Activated CD8-positive, alpha-beta memory T cell treated with anti-CD3 and anti-CD28 coated beads, Interleukin-2, amount 50 U/mL, for 1 hour (primary cell): ENCODE data around the gene ARHGAP12.

Experiments
- DNase-seq: peaks from one replicate; pipeline ENCODE4 v3.0.0-alpha.2; 2020; ENCODE audit errors: extremely low read depth

The ARHGAP12 gene

GRCh38 chr10:31878486-31878885 is 50.1 kb downstream of the ARHGAP12 start:
- DNase-seq: no peak

GRCh38 chr10:31876652-31877352 is 51.8 kb downstream of the ARHGAP12 start:
- DNase-seq: no peak

GRCh38 chr10:31875608-31876007 is 53.0 kb downstream of the ARHGAP12 start:
- DNase-seq: no peak

GRCh38 chr10:31873724-31874123 is 54.9 kb downstream of the ARHGAP12 start:
- DNase-seq: no peak

- DNase-seq: no peak
These were observed 57.2 kb downstream of the ARHGAP12 start for GRCh38 chr10:31871266-31872065.

- DNase-seq: no peak
These were observed 61.0 kb downstream of the ARHGAP12 start for GRCh38 chr10:31867646-31868045.

- DNase-seq: no peak
These were observed 62.4 kb downstream of the ARHGAP12 start for GRCh38 chr10:31866118-31866670.

GRCh38 chr10:31864834-31865518 is 63.7 kb downstream of the ARHGAP12 start:
- no peak for DNase-seq

- DNase-seq: no peak
These were observed 73.6 kb downstream of the ARHGAP12 start for GRCh38 chr10:31855033-31855432.

GRCh38 chr10:31853629-31854028 is 75.0 kb downstream of the ARHGAP12 start:
- no peak for DNase-seq

GRCh38 chr10:31851216-31851615 is 77.4 kb downstream of the ARHGAP12 start:
- DNase-seq: no peak

GRCh38 chr10:31847515-31847914 is 81.1 kb downstream of the ARHGAP12 start:
- DNase-seq: no peak

GRCh38 chr10:31838709-31839108 is 89.9 kb downstream of the ARHGAP12 start:
- DNase-seq: no peak

GRCh38 chr10:31838065-31838464 is 90.6 kb downstream of the ARHGAP12 start:
- DNase-seq: no peak

GRCh38 chr10:31836569-31837406 is 91.8 kb downstream of the ARHGAP12 start:
- DNase-seq: no peak

GRCh38 chr10:31833753-31834152 is 94.9 kb downstream of the ARHGAP12 start:
- DNase-seq: no peak

- no peak for DNase-seq
These were observed 96.4 kb downstream of the ARHGAP12 start for GRCh38 chr10:31832261-31832660.

- DNase-seq: no peak
These were observed 97.7 kb downstream of the ARHGAP12 start for GRCh38 chr10:31830887-31831286.

- no peak for DNase-seq
These were observed 98.9 kb downstream of the ARHGAP12 start for GRCh38 chr10:31829776-31830175.

GRCh38 chr10:31823358-31823757 is 105.3 kb downstream of the ARHGAP12 start:
- no peak for DNase-seq

GRCh38 chr10:31822616-31823318 is 105.9 kb downstream of the ARHGAP12 start:
- no peak for DNase-seq
